Endothelial cell (in vitro differentiated cells): Measurements from ENCODE around the gene SMARCAL1. TPM values are rescaled to one million over a fixed set of nuclear protein-coding genes. Genes with fewer than 3 reads are reported as not detected.

ENCODE experiments used
- DNase-seq: peaks from one replicate; pipeline ENCODE4 v3.0.0; 2021; ENCODE audit warnings: low spot score
- H3K27ac Mint-ChIP-seq: one replicate; pipeline ENCODE4 v1.8.0; 2021; ENCODE audit warnings: mixed read lengths, inconsistent platforms; ENCODE audit not compliant: unreplicated experiment
- H3K27me3 Mint-ChIP-seq: one replicate; pipeline ENCODE4 v1.8.0; 2021; ENCODE audit warnings: mild to moderate bottlenecking, moderate library complexity, mixed read lengths, inconsistent platforms; ENCODE audit not compliant: unreplicated experiment
- H3K36me3 Mint-ChIP-seq: one replicate; pipeline ENCODE4 v1.8.0; 2021; ENCODE audit warnings: mild to moderate bottlenecking, low read depth, mixed read lengths, inconsistent platforms; ENCODE audit not compliant: unreplicated experiment
- H3K4me1 Mint-ChIP-seq: one replicate; pipeline ENCODE4 v1.8.0; 2021; ENCODE audit warnings: mild to moderate bottlenecking, mixed read lengths, inconsistent platforms; ENCODE audit not compliant: unreplicated experiment
- H3K4me3 Mint-ChIP-seq: one replicate; pipeline ENCODE4 v1.8.0; 2021; ENCODE audit warnings: mild to moderate bottlenecking, mixed read lengths, inconsistent platforms; ENCODE audit not compliant: unreplicated experiment
- H3K9me3 Mint-ChIP-seq: one replicate; pipeline ENCODE4 v1.8.0; 2021; ENCODE audit warnings: mixed read lengths, inconsistent platforms; ENCODE audit not compliant: unreplicated experiment
- CTCF ChIP-seq: fragments of 200-600 bp; sonication (generic); IDR thresholded peaks from one replicate; pipeline ENCODE4 v1.5.0; 2021; ENCODE audit warnings: antibody characterized with exemption; ENCODE audit not compliant: unreplicated experiment
- total RNA-seq: library from RNA; stranded (reverse); fragmentation: NEBNext Ultra II Directional; extraction: Animal tissue kit (Norgen Biotek cat#: 25700); gene quantifications from one replicate; pipeline ENCODE4 v1.2.1, GENCODE V29; 2021; ENCODE audit not compliant: unreplicated experiment

The SMARCAL1 gene
- total RNA-seq, 1 donor from 2014 or later = 39.1 TPM

GRCh38 chr2:216413882-216414281, 1.6 kb downstream of the SMARCAL1 start:
- Mint-ChIP-seq H3K4me3 (no peak overlapping the region), H3K36me3 (peaks cover 5% of the 10 kb centered on the region), H3K27ac (no peak overlapping the region)

GRCh38 chr2:216414772-216415319, 2.6 kb downstream of the SMARCAL1 start:
- Mint-ChIP-seq H3K9me3 (no peaks in the 10 kb centered on the region), H3K4me1 (peaks cover 13% of the 10 kb centered on the region), H3K27ac (no peak overlapping the region), H3K36me3 (peaks cover 6% of the 10 kb centered on the region), H3K27me3 (peaks cover 1% of the 10 kb centered on the region), H3K4me3 (no peak overlapping the region)
- DNase-seq = no peak
- no peak for TF ChIP-seq CTCF

More at GRCh38 chr2:216413882-216414281, 1.6 kb downstream of the SMARCAL1 start:
- Mint-ChIP-seq H3K27me3 (no peaks in the 10 kb centered on the region), H3K9me3 (no peaks in the 10 kb centered on the region), H3K4me1 (peaks cover 13% of the 10 kb centered on the region)
- no peak for DNase-seq
- no peak for TF ChIP-seq CTCF

- DNase-seq = no peak
- Mint-ChIP-seq H3K4me3 (no peak overlapping the region), H3K4me1 (peaks cover 17% of the 10 kb centered on the region), H3K36me3 (peaks cover 12% of the 10 kb centered on the region), H3K27me3 (peaks cover 1% of the 10 kb centered on the region), H3K27ac (no peak overlapping the region), H3K9me3 (no peaks in the 10 kb centered on the region)
- TF ChIP-seq CTCF = no peak
These were observed 3.3 kb downstream of the SMARCAL1 start for GRCh38 chr2:216415541-216415940.

- DNase-seq = no peak
- Mint-ChIP-seq H3K9me3 (no peaks in the 10 kb centered on the region), H3K4me3 (no peak overlapping the region), H3K27me3 (peaks cover 1% of the 10 kb centered on the region), H3K36me3 (peaks cover 18% of the 10 kb centered on the region), H3K4me1 (peaks cover 13% of the 10 kb centered on the region), H3K27ac (no peak overlapping the region)
- no peak for TF ChIP-seq CTCF
These were observed 4.5 kb downstream of the SMARCAL1 start for GRCh38 chr2:216416571-216417307.

GRCh38 chr2:216418981-216419380, 6.7 kb downstream of the SMARCAL1 start:
- peaks cover 3% of the 10 kb centered on the region for H3K4me1 Mint-ChIP-seq
- TF ChIP-seq CTCF = no peak
- no peak for DNase-seq
- no peaks in the 10 kb centered on the region for H3K9me3 Mint-ChIP-seq
- H3K27ac Mint-ChIP-seq = no peak overlapping the region
- H3K36me3 Mint-ChIP-seq = peaks cover 36% of the 10 kb centered on the region
- no peak overlapping the region for H3K4me3 Mint-ChIP-seq
- H3K27me3 Mint-ChIP-seq = peaks cover 1% of the 10 kb centered on the region
